ENCODE data around the gene HS3ST2. TPM values are rescaled to one million over a fixed set of nuclear protein-coding genes. Genes with fewer than 3 reads are reported as not detected.

Gene HS3ST2
- total and polyA plus RNA-seq, 9 donors, result 0.31 to 28.9 (median 0.83) TPM; not detected in 3

- no peaks in the 10 kb centered on the region for H3K36me3 ChIP-seq
- 67 to 76% (median 67%) methylated on average over 3 of the region's 3 CpGs for WGBS, 3 donors
- H3K27me3 ChIP-seq, result no peaks in the 10 kb centered on the region
- DNase-seq, result no peak
- no peak for TF ChIP-seq CTCF (IDR thresholded peaks at IDR 0.05)
- TF ChIP-seq POLR2A (IDR thresholded peaks at IDR 0.05), result no peak
- TF ChIP-seq EP300 (IDR thresholded peaks at IDR 0.05), result no peak
- H3K4me1 ChIP-seq (ENCODE audit: insufficient read depth), result no peaks in the 10 kb centered on the region
- no peaks in the 10 kb centered on the region for H3K9me3 ChIP-seq
- no peak overlapping the region for H3K4me3 ChIP-seq
- no peak overlapping the region for H3K27ac ChIP-seq
- intact Hi-C loops (cut with DNase I), result no loop called here
Observed at GRCh38 chr16:22929461-22929860, 115.5 kb downstream of the HS3ST2 start.

- Histone ChIP-seq H3K27ac (no peak overlapping the region), H3K36me3 (no peaks in the 10 kb centered on the region), H3K27me3 (no peaks in the 10 kb centered on the region), H3K4me3 (no peak overlapping the region), H3K4me1 (ENCODE audit: insufficient read depth) (no peaks in the 10 kb centered on the region), H3K9me3 (no peaks in the 10 kb centered on the region)
- DNase-seq, result no peak
- intact Hi-C loops (cut with DNase I), result loop anchor here in 1 of 4 donors (10.0 kb wide), 1 partner anchor 63 kb away; no protein-coding TSS in a partner anchor
- TF ChIP-seq POLR2A (IDR thresholded peaks at IDR 0.05) (no peak), EP300 (IDR thresholded peaks at IDR 0.05) (no peak), CTCF (IDR thresholded peaks at IDR 0.05) (no peak)
- 22 to 30% (median 24%) methylated on average over 8 of the region's 8 CpGs for WGBS, 3 donors
Observed at GRCh38 chr16:22932032-22932771, 118.2 kb downstream of the HS3ST2 start.

- no peaks in the 10 kb centered on the region for H3K9me3 ChIP-seq
- intact Hi-C loops (cut with DNase I), result loop anchor here in 1 of 4 donors (10.0 kb wide), 1 partner anchor 62 kb away; no protein-coding TSS in a partner anchor
- H3K4me3 ChIP-seq, result no peak overlapping the region
- H3K27ac ChIP-seq, result no peak overlapping the region
- WGBS, 3 donors, result 0 to 11% (median 4%) methylated on average over 2 of the region's 2 CpGs
- no peaks in the 10 kb centered on the region for H3K36me3 ChIP-seq
- DNase-seq, result no peak
- TF ChIP-seq CTCF (IDR thresholded peaks at IDR 0.05) (no peak), POLR2A (IDR thresholded peaks at IDR 0.05) (no peak), EP300 (IDR thresholded peaks at IDR 0.05) (no peak)
- no peaks in the 10 kb centered on the region for H3K27me3 ChIP-seq
- no peaks in the 10 kb centered on the region for H3K4me1 ChIP-seq (ENCODE audit: insufficient read depth)
Observed at GRCh38 chr16:22933173-22933572, 119.2 kb downstream of the HS3ST2 start.

GRCh38 chr16:22934786-22935185 is 120.8 kb downstream of the HS3ST2 start:
- no peak overlapping the region for H3K27ac ChIP-seq
- no peak for TF ChIP-seq CTCF (IDR thresholded peaks at IDR 0.05)
- no peak for TF ChIP-seq POLR2A (IDR thresholded peaks at IDR 0.05)
- TF ChIP-seq EP300 (IDR thresholded peaks at IDR 0.05), result no peak
- 52 to 56% (median 53%) methylated on average over 2 of the region's 2 CpGs for WGBS, 3 donors
- H3K4me3 ChIP-seq, result no peak overlapping the region
- DNase-seq, result no peak
- H3K9me3 ChIP-seq, result no peaks in the 10 kb centered on the region
- no peaks in the 10 kb centered on the region for H3K36me3 ChIP-seq
- H3K4me1 ChIP-seq (ENCODE audit: insufficient read depth), result no peaks in the 10 kb centered on the region
- intact Hi-C loops (cut with DNase I), result loop anchor here in 1 of 4 donors (10.0 kb wide), 1 partner anchor 60 kb away; no protein-coding TSS in a partner anchor
- H3K27me3 ChIP-seq, result no peaks in the 10 kb centered on the region
